ENCODE results near the gene FBXL17.

Gene FBXL17

DNA sequence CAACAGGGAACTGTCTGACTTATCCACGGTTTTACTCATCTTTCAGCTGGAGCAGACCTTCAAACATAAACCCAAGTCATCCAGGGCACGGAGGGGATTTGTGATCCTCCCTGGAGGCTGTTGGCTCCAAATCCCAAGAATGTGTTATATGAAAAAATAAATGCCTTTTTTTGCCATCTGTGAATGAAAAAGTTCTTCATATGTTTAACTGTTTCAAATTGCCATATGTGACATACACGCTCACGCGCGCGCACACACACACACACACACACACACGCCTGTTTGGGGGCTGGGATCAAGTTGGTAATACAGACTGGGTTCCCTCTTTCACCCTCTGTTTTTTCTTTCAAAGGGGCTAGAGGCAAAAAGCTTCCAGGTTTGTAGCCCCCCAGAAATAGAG lies 546.8 kb downstream of the FBXL17 start:
- DNase-seq, result no peak

DNA sequence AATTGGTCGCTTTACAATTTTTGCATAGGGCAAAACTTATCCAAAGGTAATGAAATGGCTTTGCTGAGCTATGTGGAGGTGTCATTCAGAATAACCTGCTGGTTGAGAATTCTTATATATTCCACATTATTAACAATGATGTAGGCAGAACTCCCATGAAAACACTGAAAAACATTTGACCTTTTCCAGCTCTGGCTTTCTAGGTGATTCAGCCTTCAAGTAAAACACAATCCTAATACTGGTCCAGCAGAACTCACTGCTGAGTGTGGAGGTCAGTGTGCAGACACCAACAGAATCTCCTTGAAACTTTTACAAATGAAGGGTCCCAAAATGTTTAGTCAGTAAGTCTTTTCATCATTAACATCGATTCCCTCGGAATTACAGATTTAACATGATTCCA lies 549.2 kb downstream of the FBXL17 start:
- no peak for DNase-seq

DNA sequence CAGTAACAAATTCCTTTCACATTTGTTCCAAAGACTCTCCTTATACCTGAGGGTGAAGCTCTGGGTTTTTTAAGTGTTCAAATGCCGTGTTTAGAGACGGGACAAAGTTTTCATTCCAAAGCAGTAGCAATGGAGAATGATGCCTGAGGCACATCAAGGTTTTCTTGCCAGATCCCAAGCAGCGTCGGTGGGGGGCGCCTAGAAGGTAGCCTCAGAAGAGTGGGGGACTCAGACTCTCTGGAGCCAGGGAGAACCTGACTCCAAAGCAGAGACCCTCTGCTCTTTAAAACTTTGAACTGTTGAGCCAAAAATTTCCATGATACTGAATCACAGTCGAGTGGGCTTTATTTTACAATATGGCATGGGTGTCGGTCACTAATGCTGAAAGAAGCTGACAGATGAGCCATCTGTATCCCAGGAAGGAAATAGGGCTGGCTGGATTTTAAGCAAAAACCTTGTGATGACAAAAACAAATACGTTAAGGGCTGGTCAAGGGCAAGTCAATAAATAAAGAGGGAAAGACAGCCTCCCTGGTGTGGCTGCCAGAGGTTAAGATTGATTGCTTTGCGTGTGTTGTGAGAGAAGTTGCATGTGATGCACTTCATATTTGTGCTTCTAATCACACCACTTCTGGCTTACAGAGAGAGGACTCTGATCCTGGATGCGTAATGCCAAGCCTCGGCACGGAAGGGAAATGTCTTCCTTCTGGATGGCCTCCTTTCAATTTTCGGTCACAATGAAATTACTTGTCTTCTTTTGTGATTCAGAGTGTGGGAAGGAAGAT lies 550.1 kb downstream of the FBXL17 start:
- no peak for DNase-seq

DNA sequence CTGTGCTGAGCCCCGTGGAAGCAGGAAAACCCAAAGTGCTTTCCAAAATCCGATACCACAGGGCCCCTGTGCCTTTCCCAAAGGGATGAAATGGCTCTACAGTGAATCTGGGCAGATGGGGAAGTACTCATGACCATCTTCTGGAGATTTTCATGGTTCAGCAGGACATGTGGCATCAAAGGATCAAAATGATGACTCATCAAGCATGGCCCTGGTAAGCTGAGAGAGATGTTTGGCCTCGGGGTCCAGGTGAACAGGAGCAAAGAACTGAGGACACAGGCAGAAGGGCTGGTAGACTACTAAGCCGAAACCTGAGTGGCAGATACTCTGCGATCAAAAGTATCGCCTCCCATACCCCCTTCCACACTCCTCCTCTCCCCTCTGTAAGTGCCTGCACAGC lies 551.1 kb downstream of the FBXL17 start:
- no peak for DNase-seq

DNA sequence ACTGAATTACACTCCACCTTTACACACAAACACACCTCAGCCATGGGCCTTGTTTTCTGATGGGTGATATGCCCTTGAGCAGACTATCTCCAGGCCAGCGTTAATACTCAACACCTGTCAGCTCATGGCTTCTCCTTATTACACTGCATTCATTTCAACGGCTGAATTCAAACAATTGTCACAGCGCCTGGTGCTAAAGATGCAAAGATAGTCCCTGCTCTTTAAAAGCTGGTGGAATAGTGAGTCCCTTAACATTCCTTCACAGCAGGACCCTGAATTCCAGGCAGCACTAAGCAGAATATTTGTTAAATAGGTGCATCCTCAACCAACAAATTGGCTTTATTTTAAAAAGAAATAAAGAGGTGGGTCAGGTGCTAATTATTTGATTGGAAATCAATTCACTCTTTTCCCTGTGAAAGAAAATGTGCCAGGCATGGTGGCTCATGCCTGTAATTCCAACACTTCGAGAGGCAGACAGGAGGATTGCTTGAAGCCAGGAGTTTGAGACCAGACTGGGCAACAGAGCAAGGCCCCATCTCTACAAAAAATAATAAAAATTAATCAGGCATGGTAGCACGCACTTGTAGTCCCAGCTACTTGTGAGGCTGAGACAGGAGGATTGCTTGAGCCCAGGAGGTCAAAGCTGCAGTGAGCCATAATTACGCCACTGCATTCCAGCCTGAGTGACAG lies 555.4 kb downstream of the FBXL17 start:
- DNase-seq, result no peak

DNA sequence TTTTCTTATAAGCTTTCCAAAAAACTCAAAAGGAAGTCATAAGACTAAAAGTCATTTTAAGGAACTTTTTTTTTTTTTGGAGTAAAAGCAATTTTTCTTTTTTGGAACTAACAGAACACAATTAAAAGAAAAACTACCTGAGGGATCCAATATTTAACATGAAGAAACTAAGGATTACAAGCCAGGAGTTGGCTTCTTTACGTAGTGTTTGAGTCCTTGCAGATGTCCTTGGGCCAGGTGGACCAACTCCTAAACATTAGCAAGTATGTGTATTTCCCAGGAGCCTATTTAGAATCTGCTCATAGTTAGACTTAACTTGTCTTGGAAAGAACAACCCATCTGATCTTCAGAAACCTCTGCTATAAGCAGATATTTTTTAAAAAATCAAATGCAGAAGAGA lies 557.1 kb downstream of the FBXL17 start:
- no peak for DNase-seq

DNA sequence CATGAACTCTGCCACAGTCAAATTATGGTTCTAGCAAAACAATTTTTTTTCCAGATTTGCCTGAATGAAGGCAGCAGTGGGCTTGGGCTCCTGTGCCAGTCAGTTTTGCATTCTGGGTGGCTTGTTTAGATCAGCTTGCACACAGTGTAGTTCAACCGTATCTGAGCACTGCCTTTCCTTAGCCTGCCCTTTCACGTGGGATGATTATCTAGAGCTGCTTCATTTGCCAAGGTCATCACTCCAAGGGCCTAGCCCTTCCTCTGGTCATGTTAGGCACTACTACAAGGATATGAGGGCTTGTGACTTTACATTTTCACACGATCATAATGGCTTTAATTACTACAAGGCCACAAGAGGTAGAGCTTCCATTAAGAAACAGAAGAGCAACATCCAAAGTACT lies 560.6 kb downstream of the FBXL17 start:
- no peak for DNase-seq

DNA sequence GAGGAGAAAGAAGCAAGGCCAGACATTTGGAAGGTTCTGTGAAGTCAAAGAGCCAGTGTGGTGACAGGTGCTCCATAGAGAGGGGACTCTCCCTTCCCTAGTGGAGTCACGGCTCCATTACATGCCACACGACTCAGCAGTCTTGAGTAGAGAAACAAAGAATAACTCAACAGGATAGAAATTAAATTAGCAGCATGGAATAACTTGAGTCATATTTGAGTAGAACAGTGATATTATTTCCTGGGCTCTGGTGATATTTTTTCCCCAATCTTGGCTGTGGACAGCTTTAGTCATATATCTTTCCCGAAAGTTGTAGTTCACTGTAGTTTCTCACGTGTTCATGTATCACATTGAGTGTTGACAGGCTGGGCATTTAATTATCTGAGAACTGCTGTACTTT lies 561.5 kb downstream of the FBXL17 start:
- DNase-seq, result no peak

DNA sequence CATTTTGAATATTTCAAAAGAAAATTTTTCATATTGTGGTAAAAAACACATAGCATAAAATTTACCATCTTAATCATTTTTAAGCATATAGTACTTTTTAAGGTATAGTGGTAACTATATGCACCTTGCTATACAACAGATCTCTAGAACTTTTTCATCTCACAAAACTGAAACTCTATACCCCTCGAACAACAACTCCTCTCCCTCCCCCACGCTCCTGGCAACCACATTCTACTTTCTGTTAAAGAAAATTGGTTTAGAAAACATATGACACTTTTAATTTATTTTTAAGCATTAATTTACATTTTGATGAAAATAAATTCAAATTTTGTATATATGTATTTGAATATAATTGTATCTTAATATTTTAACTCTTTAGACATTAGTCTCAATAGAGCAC lies 563.9 kb downstream of the FBXL17 start:
- no peak for DNase-seq

DNA sequence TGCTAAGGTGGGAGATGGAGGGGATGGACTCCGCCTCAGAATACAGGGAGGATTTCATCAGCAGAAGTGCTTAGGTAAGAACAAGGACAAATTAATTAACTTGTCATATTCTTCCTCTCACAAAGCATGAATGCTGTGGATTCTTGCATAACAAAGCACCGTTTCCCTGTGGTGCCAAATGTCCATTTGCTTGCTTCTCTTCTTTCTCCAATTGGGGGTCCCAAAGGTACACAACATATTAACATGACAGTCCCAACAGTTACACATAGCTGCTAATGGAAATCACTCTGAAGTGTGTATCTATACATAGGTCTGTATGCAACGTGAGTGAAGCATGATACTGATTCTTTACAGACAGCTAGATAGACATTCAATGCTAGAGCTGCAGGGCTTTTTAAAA lies 564.5 kb downstream of the FBXL17 start:
- no peak for DNase-seq

DNA sequence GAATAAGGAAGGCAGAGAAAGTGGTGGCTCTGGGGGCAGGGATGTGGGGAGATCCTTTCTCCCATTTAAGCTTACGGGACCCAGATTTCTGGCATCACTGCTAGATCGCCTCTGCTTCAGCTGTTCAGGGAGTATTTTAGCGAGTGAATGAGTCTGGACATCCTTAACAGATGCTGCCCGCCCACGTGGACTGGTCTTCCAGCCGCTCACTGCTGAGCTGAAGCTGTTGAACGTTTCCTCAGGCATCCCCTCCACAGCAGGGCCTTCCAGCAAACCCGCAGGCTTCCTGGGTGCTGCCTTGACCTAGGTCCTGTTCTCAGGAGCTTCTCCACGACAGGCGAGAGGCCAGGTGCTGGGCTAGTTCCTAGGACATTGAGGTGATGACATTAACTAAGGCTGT lies 566.8 kb downstream of the FBXL17 start:
- no peak for DNase-seq

DNA sequence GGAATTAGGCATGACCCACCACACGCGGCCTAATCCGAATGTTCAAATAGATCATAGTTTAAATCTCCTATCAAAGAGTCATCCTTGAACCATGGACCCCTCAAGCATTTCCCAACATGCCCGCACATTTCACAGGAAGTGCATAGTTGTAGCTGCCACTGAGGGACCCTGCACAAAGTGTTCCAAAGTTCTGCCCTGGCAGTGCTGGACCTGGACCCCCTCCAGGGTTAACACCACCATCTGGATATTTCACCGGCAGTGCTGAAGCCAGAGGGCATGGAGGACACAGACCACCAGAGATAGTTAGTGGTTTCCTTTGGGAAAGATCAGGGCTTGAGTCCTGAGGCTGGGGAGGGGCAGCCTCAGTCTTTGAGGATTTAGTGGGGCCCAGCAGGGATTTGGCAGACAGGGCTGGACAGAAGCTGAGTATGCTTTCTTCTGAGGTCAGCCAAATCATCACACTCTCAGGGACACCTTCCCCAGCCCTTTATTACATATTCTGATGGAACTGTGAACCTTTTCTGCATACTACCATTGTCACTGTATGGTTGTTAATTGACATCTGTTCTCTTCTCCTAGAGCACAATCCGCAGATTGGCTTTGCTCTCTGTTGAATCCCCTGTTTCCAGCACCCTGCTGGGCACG lies 567.6 kb downstream of the FBXL17 start:
- no peak for DNase-seq

DNA sequence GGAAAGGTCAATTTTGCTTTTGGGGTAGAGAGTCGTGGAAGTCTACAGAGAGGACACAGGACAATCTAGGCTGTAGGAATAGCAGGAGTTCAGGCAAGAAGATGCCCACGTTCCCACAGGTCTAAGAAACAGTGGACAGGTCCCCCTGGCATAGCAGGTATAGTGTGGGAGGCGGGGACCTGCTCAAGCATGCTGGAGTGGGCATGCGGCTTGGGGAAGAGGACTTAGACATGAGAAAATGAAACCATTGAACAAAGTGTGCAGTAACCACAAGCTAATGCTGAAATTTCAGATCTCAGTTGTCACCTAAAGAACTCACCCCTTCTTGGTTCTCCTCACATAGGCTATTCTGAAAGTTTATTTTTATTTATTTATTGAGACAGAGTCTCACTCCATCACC lies 568.3 kb downstream of the FBXL17 start:
- no peak for DNase-seq

DNA sequence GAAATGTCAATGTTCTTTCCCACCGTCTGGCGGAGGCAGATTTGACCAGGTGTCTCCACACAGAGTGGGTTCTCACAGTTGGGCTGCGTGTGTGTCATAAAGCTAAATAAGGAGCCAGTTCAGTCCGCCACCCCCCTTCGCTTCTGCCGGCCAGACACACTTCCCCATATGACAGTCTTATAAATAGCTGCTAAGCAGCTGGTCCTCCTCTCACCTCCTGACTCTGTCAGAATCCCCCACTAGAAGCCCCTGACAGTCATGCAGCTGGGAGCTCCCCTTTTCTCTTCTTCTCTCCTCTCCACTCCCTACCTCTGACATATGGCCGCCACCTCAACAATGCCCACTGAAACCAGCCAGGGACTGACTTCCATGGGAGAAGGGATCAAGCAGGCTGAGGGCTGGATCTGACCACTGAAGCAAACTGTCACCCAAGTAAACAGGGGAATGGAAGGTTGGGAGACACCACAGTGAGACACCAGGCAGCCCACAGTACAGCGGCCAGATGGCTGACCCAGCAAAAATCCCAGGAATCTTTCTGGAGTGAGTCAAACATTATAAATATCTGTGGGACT lies 569.2 kb downstream of the FBXL17 start:
- no peak for DNase-seq

DNA sequence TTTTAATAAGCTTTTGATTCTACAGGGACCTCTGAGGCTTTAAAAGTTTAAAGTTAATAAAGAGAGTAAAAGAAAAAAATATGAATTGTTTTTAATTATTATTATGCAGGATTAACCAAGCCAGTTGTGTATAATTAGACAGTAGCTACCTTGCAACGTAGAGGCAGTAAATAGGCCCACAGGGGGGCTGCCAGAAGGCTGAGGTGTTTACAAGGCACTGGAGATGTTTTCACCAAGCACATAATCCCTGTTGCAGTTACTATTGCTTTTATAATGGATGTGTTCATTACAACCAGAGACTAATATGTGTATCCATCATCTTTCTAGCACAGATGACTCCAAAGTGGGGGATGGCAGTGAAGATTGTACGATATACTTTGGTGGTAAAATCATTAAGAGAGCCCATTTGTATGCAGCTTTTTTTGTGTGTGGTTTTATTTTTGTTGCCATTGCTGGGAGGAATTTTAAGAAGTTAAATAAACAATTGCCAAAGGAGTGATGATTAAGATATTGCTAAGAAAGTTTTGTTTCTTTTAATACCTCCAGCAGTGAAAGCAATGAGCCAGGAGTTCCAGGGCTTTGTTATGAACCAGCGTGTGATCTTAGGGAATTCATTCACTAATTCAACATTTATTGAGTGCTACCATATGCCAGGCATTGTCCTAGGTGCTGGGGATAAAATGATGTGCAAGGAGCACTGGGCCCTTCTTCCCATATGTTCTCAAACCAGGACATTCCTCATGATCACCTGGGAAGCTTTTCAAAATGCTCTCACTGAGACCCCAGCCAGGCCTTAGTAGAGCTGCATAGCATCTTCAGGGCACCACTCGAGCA lies 572.5 kb downstream of the FBXL17 start:
- no peak for DNase-seq
